Measurements from ENCODE around the gene PSMC3IP. TPM values are rescaled to one million over a fixed set of nuclear protein-coding genes. Genes with fewer than 3 reads are reported as not detected.
A peak's percentile ranks its signal among the peaks of the same experiment; 100 is the strongest.
"Not testable (repeated sequence)": the region's sequence is repeated elsewhere in the genome, so short reads cannot be mapped to it uniquely, and the experiment has no call there.

The PSMC3IP gene, protein sequence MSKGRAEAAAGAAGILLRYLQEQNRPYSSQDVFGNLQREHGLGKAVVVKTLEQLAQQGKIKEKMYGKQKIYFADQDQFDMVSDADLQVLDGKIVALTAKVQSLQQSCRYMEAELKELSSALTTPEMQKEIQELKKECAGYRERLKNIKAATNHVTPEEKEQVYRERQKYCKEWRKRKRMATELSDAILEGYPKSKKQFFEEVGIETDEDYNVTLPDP
- 1 to 10 TPM in 5 of 6 donors, not detected in 1; 1.9 to 6.8 (median 3.8) TPM for total RNA-seq

DNA sequence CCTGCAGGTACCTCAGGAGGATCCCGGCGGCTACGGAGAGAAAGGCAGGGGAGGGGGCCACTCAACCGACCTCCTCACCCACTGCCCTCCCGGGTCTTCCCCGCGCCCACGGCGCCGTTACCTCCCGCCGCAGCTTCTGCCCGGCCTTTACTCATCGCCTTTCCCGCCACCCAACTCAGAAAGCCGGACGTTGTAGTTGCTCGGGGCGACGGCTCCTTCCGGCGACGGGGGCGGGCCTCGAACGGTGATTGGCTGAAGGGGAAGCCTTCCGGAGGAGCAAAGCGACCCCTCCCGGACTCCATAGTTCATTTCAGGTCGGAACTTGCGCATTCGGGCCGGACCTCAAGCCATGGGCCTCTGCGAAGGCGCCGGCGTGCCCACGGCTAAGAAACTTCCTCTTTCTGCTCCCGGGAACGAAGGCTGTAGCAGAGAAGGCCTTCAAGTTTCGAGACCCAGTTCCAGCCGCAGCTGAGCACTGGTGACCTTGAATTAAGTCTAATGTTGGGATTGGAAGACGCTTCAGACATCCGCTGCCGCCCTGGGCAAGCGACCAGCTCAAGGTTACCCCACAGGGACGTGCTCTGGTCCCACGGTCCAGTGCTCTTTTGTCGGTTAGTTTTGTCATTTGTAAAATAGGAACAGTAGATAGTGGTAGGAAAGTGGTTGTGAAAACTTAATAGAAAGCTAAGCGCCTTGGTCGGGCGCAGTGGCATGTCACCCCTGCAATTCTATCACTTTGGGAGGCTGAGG lies at the start of gene PSMC3IP:
Gene PSMC3IP, minus strand, starts transcription at position 198 of the 750 bp plus-strand sequence. Its CDS starts 43 bp downstream, at position 155.
- TF ChIP-seq, protein P1, sequence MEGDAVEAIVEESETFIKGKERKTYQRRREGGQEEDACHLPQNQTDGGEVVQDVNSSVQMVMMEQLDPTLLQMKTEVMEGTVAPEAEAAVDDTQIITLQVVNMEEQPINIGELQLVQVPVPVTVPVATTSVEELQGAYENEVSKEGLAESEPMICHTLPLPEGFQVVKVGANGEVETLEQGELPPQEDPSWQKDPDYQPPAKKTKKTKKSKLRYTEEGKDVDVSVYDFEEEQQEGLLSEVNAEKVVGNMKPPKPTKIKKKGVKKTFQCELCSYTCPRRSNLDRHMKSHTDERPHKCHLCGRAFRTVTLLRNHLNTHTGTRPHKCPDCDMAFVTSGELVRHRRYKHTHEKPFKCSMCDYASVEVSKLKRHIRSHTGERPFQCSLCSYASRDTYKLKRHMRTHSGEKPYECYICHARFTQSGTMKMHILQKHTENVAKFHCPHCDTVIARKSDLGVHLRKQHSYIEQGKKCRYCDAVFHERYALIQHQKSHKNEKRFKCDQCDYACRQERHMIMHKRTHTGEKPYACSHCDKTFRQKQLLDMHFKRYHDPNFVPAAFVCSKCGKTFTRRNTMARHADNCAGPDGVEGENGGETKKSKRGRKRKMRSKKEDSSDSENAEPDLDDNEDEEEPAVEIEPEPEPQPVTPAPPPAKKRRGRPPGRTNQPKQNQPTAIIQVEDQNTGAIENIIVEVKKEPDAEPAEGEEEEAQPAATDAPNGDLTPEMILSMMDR (IDR thresholded peaks at IDR 0.05), result peak in 5 of 6 experiments; percentile 40 to 69 (median 61)
- TF ChIP-seq POLR2A (IDR thresholded peaks at IDR 0.05) (peak in 1 of 4 donors; percentile 74), POLR2AphosphoS5 (IDR thresholded peaks at IDR 0.05) (peak; percentile 77 to 84), EP300 (IDR thresholded peaks at IDR 0.05) (no peak)

DNA sequence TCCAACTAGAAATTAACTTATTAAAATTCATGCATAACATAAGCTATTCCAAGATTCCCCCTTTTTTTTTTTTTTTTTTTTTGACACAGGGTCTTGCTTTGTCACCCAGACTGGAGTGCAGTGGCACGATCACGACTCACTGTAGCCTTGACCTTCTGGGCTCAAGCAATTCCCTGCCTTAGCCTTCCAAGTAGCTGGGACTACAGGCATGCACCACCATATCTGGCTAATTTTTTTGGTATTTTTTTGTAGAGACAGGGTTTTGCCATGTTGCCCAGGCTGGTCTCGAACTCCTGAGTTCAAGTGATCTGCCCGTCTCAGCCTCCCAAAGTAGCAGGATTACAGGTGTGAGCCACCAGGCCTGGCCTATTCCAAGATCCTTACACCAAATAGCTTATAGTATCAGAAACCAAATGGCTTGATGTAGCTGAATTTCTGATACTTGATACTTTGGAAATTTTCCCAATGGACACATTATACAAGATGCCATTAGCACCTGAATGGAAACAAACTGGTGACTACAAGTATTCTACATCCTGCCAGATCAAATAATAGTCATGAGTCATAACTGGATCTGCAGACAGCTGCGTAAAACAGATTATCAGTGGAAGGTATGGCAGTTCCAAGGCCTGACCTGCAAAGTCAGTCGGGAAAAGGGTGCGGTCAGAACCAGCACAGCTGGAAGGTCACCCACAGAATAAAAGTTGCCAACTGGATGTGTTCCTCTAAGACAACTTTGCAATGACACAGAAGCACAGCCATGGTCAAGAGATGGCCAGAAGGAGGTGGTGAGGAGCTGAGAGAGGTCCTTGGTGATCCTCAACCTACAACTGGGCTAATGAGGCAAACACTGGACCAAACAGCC lies 46.4 kb upstream of the PSMC3IP start:
- ATAC-seq (ENCODE audit: low FRiP score in 2 of 2), result no peak

More for the DNA sequence above, at the start of gene PSMC3IP:
- no peaks in the 10 kb centered on the region for H3K27me3 ChIP-seq
- peaks cover 31 to 62% (median 47%) of the 10 kb centered on the region in 4 donors for H3K36me3 ChIP-seq
- H3K4me3 ChIP-seq, result peak within 1 kb of the TSS; percentile 39 to 71 (median 62)
- DNase-seq (peak; percentile 95 to 98), ATAC-seq (ENCODE audit: low FRiP score in 2 of 2) (peak; percentile 97 to 98)
- peak within 1 kb of the TSS; percentile 85 to 91 (median 88) for H3K27ac ChIP-seq
- WGBS, 2 donors, result 1 to 2% methylated on average over 10 to 36 of the region's 52 CpGs
- H3K9me3 ChIP-seq, result no peaks in the 10 kb centered on the region
- H3K4me1 ChIP-seq, result peaks cover 16 to 24% (median 18%) of the 10 kb centered on the region in 4 donors

DNA sequence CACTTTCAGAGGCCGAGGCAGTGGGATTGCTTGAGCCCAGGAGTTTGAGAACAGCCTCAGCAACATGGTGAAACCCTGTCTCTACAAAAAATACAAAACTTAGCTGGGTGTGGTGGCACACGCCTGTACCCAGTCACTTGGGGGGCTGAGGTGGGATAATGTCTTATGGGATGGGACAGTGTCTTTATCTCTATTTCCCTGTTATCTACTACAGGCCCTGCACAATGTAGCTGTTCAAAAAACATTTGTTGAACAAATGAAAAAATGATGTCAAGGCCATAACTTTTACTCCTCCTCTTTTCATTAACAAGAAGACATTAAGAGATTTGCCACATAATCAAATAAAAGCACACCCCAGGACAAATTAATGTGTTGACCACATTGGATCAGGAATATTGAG lies 45.7 kb upstream of the PSMC3IP start:
- no peak for ATAC-seq (ENCODE audit: low FRiP score in 2 of 2)
- H3K27ac ChIP-seq, result no peak overlapping the region
- no peaks in the 10 kb centered on the region for H3K9me3 ChIP-seq
- no peak for DNase-seq
- no peaks in the 10 kb centered on the region for H3K27me3 ChIP-seq
- no peaks in the 10 kb centered on the region for H3K36me3 ChIP-seq
- TF ChIP-seq, protein P1 (IDR thresholded peaks at IDR 0.05), result no peak
- TF ChIP-seq EP300 (IDR thresholded peaks at IDR 0.05) (no peak), POLR2AphosphoS5 (IDR thresholded peaks at IDR 0.05) (no peak), POLR2A (IDR thresholded peaks at IDR 0.05) (no peak)
- WGBS, 2 donors, result 87 to 88% methylated on average over 2 of the region's 2 CpGs
- H3K4me3 ChIP-seq, result no peak overlapping the region
- peaks cover 0 to 10% (median 8%) of the 10 kb centered on the region in 4 donors for H3K4me1 ChIP-seq

More for the DNA sequence above, 46.4 kb upstream of the PSMC3IP start:
- Histone ChIP-seq H3K27ac (no peak overlapping the region), H3K4me3 (no peak overlapping the region), H3K9me3 (no peaks in the 10 kb centered on the region), H3K36me3 (no peaks in the 10 kb centered on the region), H3K4me1 (peaks cover 0 to 3% (median under 1%) of the 10 kb centered on the region in 4 donors), H3K27me3 (no peaks in the 10 kb centered on the region)
- TF ChIP-seq POLR2A (IDR thresholded peaks at IDR 0.05) (no peak), EP300 (IDR thresholded peaks at IDR 0.05) (no peak), POLR2AphosphoS5 (IDR thresholded peaks at IDR 0.05) (no peak)
- TF ChIP-seq, protein P1 (IDR thresholded peaks at IDR 0.05), result no peak
- WGBS, 2 donors, result 82 to 85% methylated on average over 7 of the region's 7 CpGs
- DNase-seq, result no peak

DNA sequence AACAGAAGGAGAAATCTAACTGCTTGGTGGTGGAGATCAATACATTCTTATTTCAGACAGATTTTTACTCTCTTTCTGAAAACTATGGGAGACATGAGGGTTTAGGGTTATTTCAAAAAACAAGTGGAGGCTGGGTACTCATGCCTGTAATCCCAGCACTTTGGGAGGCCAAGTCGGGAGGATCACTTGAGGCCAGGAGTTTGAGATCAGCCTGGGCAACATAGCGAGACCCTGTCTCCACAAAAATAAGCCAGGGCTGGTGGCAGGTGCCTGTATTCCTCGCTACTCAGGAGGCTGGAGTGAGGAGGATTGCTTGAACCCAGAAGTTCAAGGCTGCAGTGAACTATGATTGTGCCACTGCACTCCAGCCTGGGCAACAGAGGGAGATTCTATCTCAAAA lies 44.5 kb upstream of the PSMC3IP start:
- H3K27me3 ChIP-seq; H3K9me3 ChIP-seq; ATAC-seq (ENCODE audit: low FRiP score in 2 of 2); H3K4me3 ChIP-seq; DNase-seq; H3K36me3 ChIP-seq; H3K27ac ChIP-seq: not testable (repeated sequence)
- 90 to 92% methylated on average over 3 of the region's 3 CpGs for WGBS, 2 donors
- peaks cover 0 to 11% (median 10%) of the 10 kb centered on the region in 4 donors for H3K4me1 ChIP-seq

Measured in upper lobe of left lung (tissue), 6 donors.